Endothelial cell (in vitro differentiated cells): ENCODE measurements around the gene HOMER2. TPM values are rescaled to one million over a fixed set of nuclear protein-coding genes. Genes with fewer than 3 reads are reported as not detected.

Experiments used
- DNase-seq: peaks from one replicate; pipeline ENCODE4 v3.0.0; 2021; ENCODE audit warnings: low spot score
- H3K27ac Mint-ChIP-seq: one replicate; pipeline ENCODE4 v1.8.0; 2021; ENCODE audit warnings: mixed read lengths, inconsistent platforms; ENCODE audit not compliant: unreplicated experiment
- H3K27me3 Mint-ChIP-seq: one replicate; pipeline ENCODE4 v1.8.0; 2021; ENCODE audit warnings: mild to moderate bottlenecking, moderate library complexity, mixed read lengths, inconsistent platforms; ENCODE audit not compliant: unreplicated experiment
- H3K36me3 Mint-ChIP-seq: one replicate; pipeline ENCODE4 v1.8.0; 2021; ENCODE audit warnings: mild to moderate bottlenecking, low read depth, mixed read lengths, inconsistent platforms; ENCODE audit not compliant: unreplicated experiment
- H3K4me1 Mint-ChIP-seq: one replicate; pipeline ENCODE4 v1.8.0; 2021; ENCODE audit warnings: mild to moderate bottlenecking, mixed read lengths, inconsistent platforms; ENCODE audit not compliant: unreplicated experiment
- H3K4me3 Mint-ChIP-seq: one replicate; pipeline ENCODE4 v1.8.0; 2021; ENCODE audit warnings: mild to moderate bottlenecking, mixed read lengths, inconsistent platforms; ENCODE audit not compliant: unreplicated experiment
- H3K9me3 Mint-ChIP-seq: one replicate; pipeline ENCODE4 v1.8.0; 2021; ENCODE audit warnings: mixed read lengths, inconsistent platforms; ENCODE audit not compliant: unreplicated experiment
- total RNA-seq: library from RNA; stranded (reverse); fragmentation: NEBNext Ultra II Directional; extraction: Animal tissue kit (Norgen Biotek cat#: 25700); gene quantifications from one replicate; pipeline ENCODE4 v1.2.1, GENCODE V29; 2021; ENCODE audit not compliant: unreplicated experiment
- TF ChIP-seq, protein P1 (sequence below): fragments of 200-600 bp; sonication (generic); IDR thresholded peaks from one replicate; pipeline ENCODE4 v1.5.0; 2021; ENCODE audit warnings: antibody characterized with exemption; ENCODE audit not compliant: unreplicated experiment

Gene HOMER2
- total RNA-seq, 1 donor from 2014 or later: 3.0 TPM

DNA sequence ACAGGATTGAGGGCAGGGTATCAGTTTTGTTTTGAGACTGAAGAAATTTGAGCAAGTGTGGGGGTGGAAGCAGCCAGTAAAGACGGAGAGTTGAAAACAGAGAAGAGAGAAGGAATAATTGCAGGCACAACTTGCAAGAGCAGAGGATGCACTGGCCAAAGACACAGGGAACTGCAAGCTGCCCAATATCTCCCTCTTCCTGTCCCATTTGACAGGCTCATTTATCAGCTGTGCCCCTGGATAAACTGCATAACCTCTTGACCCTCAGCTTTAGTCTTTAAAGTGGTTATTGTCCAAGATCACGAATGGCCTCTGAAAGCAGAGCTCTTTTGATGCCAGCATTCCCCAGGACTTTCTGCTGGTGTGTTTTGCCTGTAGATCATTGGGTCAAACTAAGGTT is 28.5 kb upstream of the HOMER2 start:
- Mint-ChIP-seq H3K27ac (no peak overlapping the region), H3K36me3 (peaks cover 7% of the 10 kb centered on the region), H3K4me1 (peaks cover 10% of the 10 kb centered on the region), H3K27me3 (peaks cover 4% of the 10 kb centered on the region), H3K4me3 (no peak overlapping the region), H3K9me3 (no peaks in the 10 kb centered on the region)
- TF ChIP-seq, protein P1, sequence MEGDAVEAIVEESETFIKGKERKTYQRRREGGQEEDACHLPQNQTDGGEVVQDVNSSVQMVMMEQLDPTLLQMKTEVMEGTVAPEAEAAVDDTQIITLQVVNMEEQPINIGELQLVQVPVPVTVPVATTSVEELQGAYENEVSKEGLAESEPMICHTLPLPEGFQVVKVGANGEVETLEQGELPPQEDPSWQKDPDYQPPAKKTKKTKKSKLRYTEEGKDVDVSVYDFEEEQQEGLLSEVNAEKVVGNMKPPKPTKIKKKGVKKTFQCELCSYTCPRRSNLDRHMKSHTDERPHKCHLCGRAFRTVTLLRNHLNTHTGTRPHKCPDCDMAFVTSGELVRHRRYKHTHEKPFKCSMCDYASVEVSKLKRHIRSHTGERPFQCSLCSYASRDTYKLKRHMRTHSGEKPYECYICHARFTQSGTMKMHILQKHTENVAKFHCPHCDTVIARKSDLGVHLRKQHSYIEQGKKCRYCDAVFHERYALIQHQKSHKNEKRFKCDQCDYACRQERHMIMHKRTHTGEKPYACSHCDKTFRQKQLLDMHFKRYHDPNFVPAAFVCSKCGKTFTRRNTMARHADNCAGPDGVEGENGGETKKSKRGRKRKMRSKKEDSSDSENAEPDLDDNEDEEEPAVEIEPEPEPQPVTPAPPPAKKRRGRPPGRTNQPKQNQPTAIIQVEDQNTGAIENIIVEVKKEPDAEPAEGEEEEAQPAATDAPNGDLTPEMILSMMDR: no peak
- no peak for DNase-seq

DNA sequence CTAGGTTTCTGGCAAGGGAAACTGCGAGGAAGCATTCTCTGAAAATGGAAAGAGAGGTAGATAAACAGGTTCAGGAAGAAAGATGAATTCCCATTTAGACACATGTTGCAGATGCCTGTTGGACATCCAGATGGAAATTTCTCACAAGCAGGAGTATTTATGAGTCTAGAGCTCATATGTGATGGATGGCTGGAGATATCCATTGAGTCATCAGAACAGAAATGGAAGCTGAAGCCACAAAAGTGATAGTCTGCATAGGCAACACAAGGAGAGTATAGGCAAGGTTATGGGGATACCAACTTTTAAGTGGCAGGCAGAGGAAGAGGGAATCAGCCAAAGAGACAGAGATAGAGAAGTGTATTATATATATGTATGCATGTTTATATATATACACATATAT is 27.2 kb upstream of the HOMER2 start:
- H3K36me3 Mint-ChIP-seq: no peaks in the 10 kb centered on the region
- no peak overlapping the region for H3K4me3 Mint-ChIP-seq
- no peaks in the 10 kb centered on the region for H3K9me3 Mint-ChIP-seq
- no peaks in the 10 kb centered on the region for H3K4me1 Mint-ChIP-seq
- no peak for DNase-seq
- TF ChIP-seq, protein P1: no peak
- no peak overlapping the region for H3K27ac Mint-ChIP-seq
- no peaks in the 10 kb centered on the region for H3K27me3 Mint-ChIP-seq

DNA sequence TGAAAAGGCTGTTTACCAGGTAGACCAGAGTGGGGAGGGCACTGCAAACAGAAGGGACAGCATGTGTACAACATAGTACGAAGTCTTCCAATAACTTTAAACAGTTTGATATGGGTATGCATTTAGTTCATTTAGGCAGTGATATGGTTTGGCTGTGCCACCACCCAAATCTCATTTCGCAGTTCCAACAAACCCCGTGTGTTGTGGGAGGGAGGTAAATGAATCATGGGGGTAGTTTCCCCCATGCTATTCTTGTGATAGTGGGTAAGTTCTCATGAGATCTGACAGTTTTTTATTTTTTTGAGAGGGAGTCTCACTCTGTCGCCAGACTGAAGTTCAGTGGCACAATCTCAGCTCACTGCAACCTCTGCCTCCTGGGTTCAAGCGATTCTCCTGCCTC is 25.9 kb upstream of the HOMER2 start:
- Mint-ChIP-seq H3K27me3 (no peaks in the 10 kb centered on the region), H3K4me1 (no peaks in the 10 kb centered on the region), H3K36me3 (no peaks in the 10 kb centered on the region), H3K27ac (no peak overlapping the region), H3K4me3 (no peak overlapping the region), H3K9me3 (no peaks in the 10 kb centered on the region)
- no peak for DNase-seq
- TF ChIP-seq, protein P1: no peak

DNA sequence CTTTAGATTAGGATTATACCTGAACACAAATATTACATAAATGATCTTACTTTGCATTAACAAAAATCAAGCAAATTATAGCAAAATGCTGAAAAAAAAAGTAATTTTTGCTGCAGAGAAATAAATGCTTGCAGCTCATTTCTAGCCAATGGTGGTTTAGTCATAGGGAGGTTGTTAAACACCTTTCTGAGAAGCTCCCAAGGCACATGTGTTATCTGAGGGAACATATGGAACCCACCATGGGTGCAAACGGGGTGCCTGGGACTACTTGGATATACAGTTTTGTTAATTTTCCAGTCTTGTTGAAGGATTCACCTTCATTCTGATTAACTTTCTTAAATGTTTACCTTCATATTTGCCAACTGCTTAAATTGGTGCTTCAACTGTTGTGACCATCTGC is 24.6 kb upstream of the HOMER2 start:
- TF ChIP-seq, protein P1: no peak
- no peaks in the 10 kb centered on the region for H3K9me3 Mint-ChIP-seq
- H3K4me1 Mint-ChIP-seq: no peaks in the 10 kb centered on the region
- H3K27me3 Mint-ChIP-seq: no peaks in the 10 kb centered on the region
- no peak overlapping the region for H3K27ac Mint-ChIP-seq
- H3K4me3 Mint-ChIP-seq: no peak overlapping the region
- H3K36me3 Mint-ChIP-seq: no peaks in the 10 kb centered on the region
- DNase-seq: no peak

DNA sequence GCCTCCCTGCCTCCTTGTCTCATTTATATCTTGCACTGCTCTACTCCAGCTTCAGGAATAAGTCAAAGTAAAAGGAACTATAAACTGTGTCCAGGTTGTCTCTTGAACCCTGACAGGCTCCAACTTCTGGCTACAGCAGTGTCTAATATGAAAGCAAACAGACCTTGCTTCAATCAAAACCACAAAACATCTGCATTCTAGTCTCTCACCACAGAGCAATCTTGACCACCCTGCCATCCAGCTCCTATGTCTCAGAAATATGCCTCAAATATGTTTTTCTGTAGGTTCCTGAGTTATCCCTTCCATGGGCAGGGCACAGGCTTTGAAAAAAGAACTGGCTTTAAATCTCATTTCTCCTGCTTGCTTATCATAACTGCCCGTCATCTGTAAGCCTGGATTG is 20.5 kb upstream of the HOMER2 start:
- H3K36me3 Mint-ChIP-seq: no peaks in the 10 kb centered on the region
- TF ChIP-seq, protein P1: no peak
- peaks cover 2% of the 10 kb centered on the region for H3K27me3 Mint-ChIP-seq
- H3K27ac Mint-ChIP-seq: no peak overlapping the region
- H3K9me3 Mint-ChIP-seq: no peaks in the 10 kb centered on the region
- H3K4me3 Mint-ChIP-seq: no peak overlapping the region
- peaks cover 4% of the 10 kb centered on the region for H3K4me1 Mint-ChIP-seq
- no peak for DNase-seq
